HG03039 (cell line): ENCODE measurements around the gene TOM1L2.

Source experiments
- ATAC-seq: cut with Tn5 transposase; IDR thresholded peaks from one replicate; pipeline ENCODE4 v1.9.1; 2021; ENCODE audit warnings: mild to moderate bottlenecking, moderate library complexity; ENCODE audit not compliant: unreplicated experiment

Gene TOM1L2

GRCh38 chr17:17880577-17881196 lies 91.5 kb downstream of the TOM1L2 start:
- ATAC-seq: no peak

- no peak for ATAC-seq
Observed at GRCh38 chr17:17877529-17878358, 94.5 kb downstream of the TOM1L2 start.

GRCh38 chr17:17876959-17877528 lies 95.2 kb downstream of the TOM1L2 start:
- no peak for ATAC-seq

- ATAC-seq: no peak
Observed at GRCh38 chr17:17874478-17874877, 97.7 kb downstream of the TOM1L2 start.

GRCh38 chr17:17873450-17873991 lies 98.7 kb downstream of the TOM1L2 start:
- no peak for ATAC-seq

GRCh38 chr17:17872547-17873345 lies 99.5 kb downstream of the TOM1L2 start:
- no peak for ATAC-seq

- no peak for ATAC-seq
Observed at GRCh38 chr17:17871913-17872312, 100.3 kb downstream of the TOM1L2 start.

GRCh38 chr17:17870247-17870646 lies 102.0 kb downstream of the TOM1L2 start:
- no peak for ATAC-seq

GRCh38 chr17:17868641-17869522 lies 103.3 kb downstream of the TOM1L2 start:
- no peak for ATAC-seq

- ATAC-seq: no peak
Observed at GRCh38 chr17:17866897-17867296, 105.3 kb downstream of the TOM1L2 start.

GRCh38 chr17:17866425-17866824 lies 105.8 kb downstream of the TOM1L2 start:
- ATAC-seq: no peak

GRCh38 chr17:17865035-17865434 lies 107.2 kb downstream of the TOM1L2 start:
- no peak for ATAC-seq

- no peak for ATAC-seq
Observed at GRCh38 chr17:17860766-17861107, 111.5 kb downstream of the TOM1L2 start.

- ATAC-seq: peak; percentile 63
Observed at GRCh38 chr17:17859909-17860765, 112.1 kb downstream of the TOM1L2 start.

- no peak for ATAC-seq
Observed at GRCh38 chr17:17857496-17857895, 114.7 kb downstream of the TOM1L2 start.

GRCh38 chr17:17856386-17856785 lies 115.8 kb downstream of the TOM1L2 start:
- ATAC-seq: no peak

GRCh38 chr17:17855976-17856375 lies 116.2 kb downstream of the TOM1L2 start:
- ATAC-seq: no peak

GRCh38 chr17:17853811-17854447 lies 118.3 kb downstream of the TOM1L2 start:
- no peak for ATAC-seq

GRCh38 chr17:17852930-17853329 lies 119.3 kb downstream of the TOM1L2 start:
- ATAC-seq: no peak
